Anterior cingulate cortex (tissue), 58 donors: Measurements from ENCODE around the gene S100A2.
"Not testable (repeated sequence)": the region's sequence is repeated elsewhere in the genome, so short reads cannot be mapped to it uniquely, and the experiment has no call there.

Source experiments
- DNase-seq, 58 donors: peaks; one replicate each; lab custom pipeline; 2025; lab: John Stamatoyannopoulos, UW

Gene S100A2

GRCh38 chr1:153535242-153536011 lies 30.2 kb downstream of the S100A2 start, which contains the start of gene S100A6:
Gene S100A6, minus strand, starts transcription at chr1:153535991. Its CDS starts 652 bp downstream, at chr1:153535339.
- DNase-seq, result peak in 12 of 58 donors; percentile 13 to 74 (median 26)

- DNase-seq, result no peak
These were observed 30.8 kb downstream of the S100A2 start for GRCh38 chr1:153534925-153535241.

- no peak for DNase-seq
These were observed 31.3 kb downstream of the S100A2 start for GRCh38 chr1:153534226-153534924.

GRCh38 chr1:153533689-153534201 lies 31.9 kb downstream of the S100A2 start:
- DNase-seq, result peak in 10 of 58 donors; percentile 13 to 62 (median 28)

- peak in 54 of 58 donors; percentile 22 to 80 (median 54) for DNase-seq
These were observed 32.7 kb downstream of the S100A2 start for GRCh38 chr1:153532769-153533599.

GRCh38 chr1:153532181-153532580 lies 33.5 kb downstream of the S100A2 start:
- DNase-seq, result no peak

- no peak for DNase-seq
These were observed 34.0 kb downstream of the S100A2 start for GRCh38 chr1:153531638-153532037.

GRCh38 chr1:153527683-153528040 lies 38.0 kb downstream of the S100A2 start:
- DNase-seq, result no peak

GRCh38 chr1:153527023-153527682 lies 38.5 kb downstream of the S100A2 start:
- no peak for DNase-seq

GRCh38 chr1:153526132-153526543 lies 39.5 kb downstream of the S100A2 start:
- DNase-seq, result no peak

GRCh38 chr1:153525088-153525728 lies 40.4 kb downstream of the S100A2 start:
- DNase-seq, result no peak

- not testable (repeated sequence) for DNase-seq
These were observed 43.1 kb downstream of the S100A2 start for GRCh38 chr1:153522353-153523048.

GRCh38 chr1:153521808-153522207 lies 43.8 kb downstream of the S100A2 start:
- DNase-seq, result not testable (repeated sequence)

GRCh38 chr1:153520818-153521476 lies 44.7 kb downstream of the S100A2 start:
- no peak for DNase-seq

- DNase-seq, result not testable (repeated sequence)
These were observed 45.4 kb downstream of the S100A2 start for GRCh38 chr1:153520137-153520691.

- DNase-seq, result no peak
These were observed 46.4 kb downstream of the S100A2 start for GRCh38 chr1:153519242-153519641.

GRCh38 chr1:153515504-153516394 lies 49.9 kb downstream of the S100A2 start:
- no peak for DNase-seq
